Left renal cortex interstitium (tissue), 4 donors: ENCODE data around the gene TH. TPM values are rescaled to one million over a fixed set of nuclear protein-coding genes. Genes with fewer than 3 reads are reported as not detected.

ENCODE experiments used
- DNase-seq, 4 donors: peaks; one replicate each; pipeline ENCODE4 v3.0.0-alpha.2; 2013; ENCODE audit warnings: low read depth in 4 of 4, low spot score in 2 of 4, missing footprints in 1 of 4
- polyA plus RNA-seq, 4 donors: library from polyadenylated mRNA; unstranded; fragments of 120-200 nt; gene quantifications; one replicate each; pipeline ENCODE4 v1.2.1, GENCODE V29; 2013; ENCODE audit not compliant: insufficient read length in 4 of 4

The TH gene
- polyA plus RNA-seq, 4 donors, result 0.66 to 2.4 (median 1.0) TPM

- DNase-seq, result no peak
Observed at GRCh38 chr11:2209370-2209801, 37.8 kb upstream of the TH start.

- no peak for DNase-seq
Observed at GRCh38 chr11:2208691-2209369, 37.2 kb upstream of the TH start.

- DNase-seq, result no peak
Observed at GRCh38 chr11:2207773-2208621, 36.4 kb upstream of the TH start.

DNA sequence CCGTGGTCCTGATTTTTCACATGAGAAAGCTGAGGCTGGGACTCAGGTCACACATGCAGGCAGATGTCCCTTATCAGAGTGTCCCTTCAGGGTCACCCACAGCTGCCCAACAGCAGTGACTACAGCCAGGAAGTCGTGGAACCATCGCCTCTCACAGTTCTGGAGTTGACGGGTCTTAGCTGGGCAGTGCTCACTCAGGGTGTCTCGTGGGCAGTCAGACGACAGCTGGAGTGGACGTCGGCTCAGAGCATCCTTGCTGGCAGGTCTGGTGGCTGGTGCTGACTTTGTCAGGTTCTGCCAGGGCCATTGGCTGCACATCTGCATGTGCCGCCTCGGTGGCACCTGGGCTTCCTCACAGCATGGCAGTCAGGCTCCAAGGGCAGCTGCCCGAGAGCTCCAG is 35.6 kb upstream of the TH start:
- DNase-seq, result no peak

DNA sequence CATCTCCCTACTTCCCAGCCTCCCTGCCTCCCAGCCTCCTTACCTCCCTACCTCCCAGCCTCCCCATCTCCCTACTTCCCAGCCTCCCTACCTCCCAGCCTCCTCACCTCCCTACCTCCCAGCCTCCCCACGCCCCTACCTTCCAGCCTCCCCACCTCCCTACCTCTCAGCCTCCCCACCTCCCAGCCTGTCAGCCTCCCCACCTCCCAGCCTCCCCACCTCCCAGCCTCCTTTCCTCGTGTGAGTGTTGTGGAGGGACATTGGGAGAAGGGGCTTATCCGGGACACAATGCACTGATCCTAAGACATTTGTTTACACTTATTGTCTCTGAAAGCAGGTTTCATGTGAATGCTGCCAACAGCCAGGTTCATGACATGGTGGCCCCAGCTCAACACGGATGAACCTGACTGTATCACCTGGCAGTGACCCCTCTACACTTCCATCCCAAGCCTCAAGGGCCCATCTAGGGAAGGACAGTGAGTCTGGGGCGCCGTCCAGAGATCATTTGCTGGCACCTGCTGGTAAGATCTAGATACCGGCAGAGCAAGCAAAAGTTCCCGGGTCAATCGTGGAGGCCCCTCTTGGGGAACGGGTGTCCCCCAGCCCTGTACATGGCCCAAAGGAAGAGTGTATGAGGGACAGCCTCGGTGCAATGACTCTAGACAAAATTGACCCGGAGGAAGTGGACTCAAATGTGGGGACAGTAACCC is 34.5 kb upstream of the TH start:
- no peak for DNase-seq

DNA sequence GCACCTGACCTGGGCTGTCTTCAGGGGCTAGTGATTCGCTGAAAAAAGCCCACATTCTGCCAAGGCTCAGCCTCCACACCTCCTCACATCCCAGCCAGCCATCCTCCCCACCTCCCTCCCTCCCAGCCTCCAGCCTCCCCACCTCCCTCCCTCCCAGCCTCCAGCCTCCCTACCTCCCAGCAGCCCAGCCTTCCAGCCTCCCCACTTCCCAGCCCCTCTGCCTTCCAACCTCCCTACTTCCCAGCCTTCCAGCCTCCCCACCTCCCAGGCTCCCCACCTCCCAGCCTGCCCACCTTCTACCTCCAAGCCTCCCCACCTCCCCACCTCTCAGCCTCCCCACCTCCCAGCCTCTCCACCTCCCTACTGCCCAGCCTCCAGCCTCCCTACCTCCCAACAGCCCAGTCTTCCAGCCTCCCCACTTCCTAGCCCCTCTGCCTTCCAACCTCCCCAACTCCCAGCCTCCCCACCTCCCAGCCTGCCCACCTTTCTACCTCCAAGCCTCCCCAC is 33.7 kb upstream of the TH start:
- no peak for DNase-seq

- no peak for DNase-seq
Observed at GRCh38 chr11:2204361-2205213, 33.0 kb upstream of the TH start.

- no peak for DNase-seq
Observed at GRCh38 chr11:2203440-2204259, 32.0 kb upstream of the TH start.

- no peak for DNase-seq
Observed at GRCh38 chr11:2202900-2203439, 31.4 kb upstream of the TH start.

- peak in 1 of 4 donors; percentile 54 for DNase-seq
Observed at GRCh38 chr11:2202071-2202899, 30.7 kb upstream of the TH start.

DNA sequence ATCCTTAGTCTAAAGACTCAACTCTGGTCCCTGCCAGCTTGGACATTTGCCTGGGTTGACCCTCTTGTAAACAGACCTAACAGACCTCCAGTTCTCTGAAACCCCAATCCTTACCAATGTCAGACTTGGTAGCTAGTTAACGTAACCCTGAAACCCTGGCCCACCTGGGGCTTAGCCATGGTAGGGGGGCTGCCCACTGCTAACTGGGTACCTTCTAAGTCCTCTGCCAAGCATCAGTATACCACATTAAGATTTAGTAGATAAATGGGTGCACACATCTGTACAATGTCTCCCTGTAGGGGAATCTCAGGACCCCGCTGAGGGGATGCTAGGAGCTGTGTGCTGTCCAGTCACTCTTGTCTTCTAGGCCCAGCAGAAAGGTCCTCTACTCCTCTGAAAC is 29.9 kb upstream of the TH start:
- no peak for DNase-seq

GRCh38 chr11:2200957-2201519 is 29.4 kb upstream of the TH start:
- no peak for DNase-seq

DNA sequence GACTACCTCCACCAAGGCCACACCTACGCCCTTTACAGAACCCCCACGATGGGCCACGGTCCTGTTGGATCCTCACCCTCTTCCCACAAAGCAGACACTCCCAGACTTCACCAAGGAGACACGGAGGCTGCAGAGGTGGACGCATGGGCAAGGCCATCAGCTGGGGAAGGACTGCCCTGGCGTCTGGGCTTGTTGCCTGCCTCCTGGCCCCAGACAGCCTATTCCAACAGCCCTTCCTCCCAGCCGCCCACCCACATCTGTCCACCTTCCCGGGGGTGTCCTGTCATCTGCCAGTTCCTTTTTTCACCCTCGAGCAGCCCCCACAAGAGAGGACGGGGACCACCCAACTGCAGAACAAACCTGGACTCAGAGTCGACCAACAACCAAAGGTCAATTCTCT is 28.9 kb upstream of the TH start:
- no peak for DNase-seq

DNA sequence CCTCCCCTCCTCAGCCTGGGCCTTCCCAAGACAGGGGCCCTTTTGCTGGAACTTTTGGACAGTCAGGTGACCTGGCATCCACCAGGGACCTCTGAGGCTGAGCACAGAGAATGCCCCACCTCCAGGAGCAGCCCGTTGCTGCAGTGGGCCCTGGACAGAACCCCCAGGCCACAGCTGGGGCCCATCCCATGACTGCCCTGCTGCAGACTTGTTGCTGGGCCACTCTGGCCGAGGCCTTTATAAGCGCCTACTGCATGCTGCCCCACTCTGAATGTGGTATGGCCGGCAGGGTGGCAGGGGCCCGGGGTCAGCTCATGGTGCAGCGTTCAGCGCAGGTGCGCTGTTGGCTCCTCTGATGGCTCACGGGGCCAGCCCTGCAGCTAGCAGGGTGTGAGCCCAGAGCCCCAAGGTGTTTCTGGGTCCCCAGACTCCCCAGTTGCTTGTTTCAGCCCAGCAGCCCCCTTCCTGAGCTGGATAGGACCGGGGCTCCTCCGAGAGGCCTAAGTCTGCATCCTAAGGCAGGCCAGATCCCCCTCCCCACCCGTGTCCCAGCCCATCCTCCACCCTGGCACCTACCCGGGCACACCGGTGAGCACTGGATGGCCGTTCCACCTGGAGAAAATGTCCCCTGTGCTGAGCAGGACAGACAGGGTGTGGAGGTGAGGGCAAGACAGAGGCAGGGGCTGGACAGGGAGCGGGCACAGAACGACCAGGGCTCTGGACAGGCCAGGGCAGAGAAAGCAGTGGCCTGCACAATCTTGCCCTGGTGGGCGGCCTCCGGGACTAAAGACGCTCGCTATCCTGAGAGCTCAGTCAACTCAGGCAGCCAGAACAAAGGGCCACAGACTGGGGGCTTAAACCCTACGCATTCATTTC is 28.1 kb upstream of the TH start:
- DNase-seq, result no peak

DNA sequence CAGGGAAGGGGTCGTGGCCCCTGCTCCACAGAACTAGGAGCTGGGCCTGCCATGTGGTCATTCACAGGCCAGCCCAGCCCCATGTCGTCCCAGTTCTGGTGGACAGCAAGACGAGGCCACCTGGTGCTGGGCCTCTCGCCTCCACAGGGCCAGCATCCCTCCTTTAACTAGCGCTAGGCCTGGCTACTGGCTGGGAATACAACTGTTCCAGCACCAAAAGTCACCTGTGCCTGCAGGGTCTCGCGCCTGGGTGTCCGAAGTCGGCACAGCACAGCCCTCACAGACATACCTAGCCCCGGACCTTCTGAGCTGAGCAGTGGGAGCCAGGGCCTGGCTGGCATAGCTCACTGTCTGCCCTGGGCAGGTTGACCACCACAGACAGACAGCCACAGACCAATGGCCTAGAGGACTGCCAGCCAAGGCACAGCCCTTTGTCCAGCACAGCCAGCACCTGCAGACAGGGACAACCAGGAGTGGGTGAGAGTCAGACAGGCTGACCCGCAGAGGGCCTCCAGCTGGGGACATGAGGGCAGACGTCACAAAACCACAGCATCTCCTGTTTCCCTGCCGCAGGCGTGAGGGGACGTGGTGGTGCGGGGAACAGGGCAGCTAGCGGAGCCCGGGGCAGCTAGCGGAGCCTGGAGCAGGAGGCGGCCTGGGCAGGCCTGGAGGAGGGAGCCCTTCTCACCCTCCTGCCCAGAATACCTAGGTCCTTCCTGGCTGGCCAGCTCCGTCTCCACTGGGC is 27.2 kb upstream of the TH start:
- DNase-seq, result no peak

- DNase-seq, result no peak
Observed at GRCh38 chr11:2197771-2198520, 26.3 kb upstream of the TH start.
